Fibroblast of villous mesenchyme (primary cell): ENCODE measurements around the gene MYO5A. TPM values are rescaled to one million over a fixed set of nuclear protein-coding genes. Genes with fewer than 3 reads are reported as not detected.

Source experiments
- DNase-seq: peaks from one replicate; pipeline ENCODE4 v3.0.0-alpha.2; 2010; ENCODE audit warnings: low read depth
- H3K4me3 ChIP-seq: 2 replicates; pipeline ENCODE4 v1.5.1; 2011; ENCODE audit warnings: low read depth, mild to moderate bottlenecking, low read length
- CTCF ChIP-seq: IDR thresholded peaks from 2 replicates; pipeline ENCODE4 v1.5.1; 2012; ENCODE audit warnings: low read depth, mild to moderate bottlenecking, low read length; ENCODE audit not compliant: insufficient read depth
- total RNA-seq: library from RNA; depleted of rRNA; stranded (reverse); fragments of >200 nt; gene quantifications from 2 replicates; pipeline ENCODE4 v1.2.3, GENCODE V29; 2012

MYO5A gene
- total RNA-seq, 1 donor = 53.1 TPM

GRCh38 chr15:52368402-52368801 is 160.3 kb downstream of the MYO5A start:
- TF ChIP-seq CTCF = no peak
- no peak overlapping the region for H3K4me3 ChIP-seq
- peak; percentile 7 for DNase-seq

- TF ChIP-seq CTCF = no peak
- peak; percentile 52 for DNase-seq
- H3K4me3 ChIP-seq = no peak overlapping the region
Measured at GRCh38 chr15:52362497-52362896, 166.2 kb downstream of the MYO5A start.

- no peak for DNase-seq
- no peak for TF ChIP-seq CTCF
- H3K4me3 ChIP-seq = no peak overlapping the region
Measured at GRCh38 chr15:52361975-52362494, 166.6 kb downstream of the MYO5A start.

GRCh38 chr15:52361494-52361893 is 167.2 kb downstream of the MYO5A start:
- DNase-seq = no peak
- no peak overlapping the region for H3K4me3 ChIP-seq
- no peak for TF ChIP-seq CTCF

- H3K4me3 ChIP-seq = no peak overlapping the region
Measured at GRCh38 chr15:52360229-52361203, 168.2 kb downstream of the MYO5A start.

GRCh38 chr15:52359722-52360121 is 169.0 kb downstream of the MYO5A start:
- H3K4me3 ChIP-seq = no peak overlapping the region
- no peak for DNase-seq
- no peak for TF ChIP-seq CTCF

More at GRCh38 chr15:52360229-52361203, 168.2 kb downstream of the MYO5A start:
- DNase-seq = no peak
- no peak for TF ChIP-seq CTCF
